ENCODE measurements around the gene ZFP69B.

GRCh38 chr1:40421431-40422384 is 28.6 kb upstream of the ZFP69B start:
- TF ChIP-seq CTCF (IDR thresholded peaks at IDR 0.05), result no peak
- TF ChIP-seq POLR2A (IDR thresholded peaks at IDR 0.05), result no peak
